Body of pancreas (tissue), 4 donors: ENCODE data around the gene PRR36. TPM values are rescaled to one million over a fixed set of nuclear protein-coding genes. Genes with fewer than 3 reads are reported as not detected.

Experiments used
- ATAC-seq: fragments of 150-250 bp; one replicate; pipeline ENCODE4 v1.9.1; 2016
- DNase-seq, 4 donors: peaks; one replicate each; pipeline ENCODE4 v3.0.0-alpha.2; 2019
- H3K27ac ChIP-seq, 4 donors: fragments of 200-600 bp; sonication (generic); 1 replicate in 3 of 4; 2 replicates in 1 of 4; pipeline versions ENCODE4 v1.5.1 to v1.6.1; 2016 to 2019; ENCODE audit warnings: mild to moderate bottlenecking in 1 of 4, mixed read lengths in 1 of 4, moderate library complexity in 1 of 4
- H3K27me3 ChIP-seq, 2 donors: fragments of 200-600 bp; sonication (generic); one replicate each; pipeline ENCODE4 v1.6.0; 2016; ENCODE audit warnings: mild to moderate bottlenecking in 1 of 2
- H3K36me3 ChIP-seq, 2 donors: fragments of 200-600 bp; sonication (generic); replicated peaks in 1 of 2; 2 replicates each; pipeline ENCODE4 v1.5.1; 2016; ENCODE audit warnings: low read depth in 2 of 2; ENCODE audit not compliant: insufficient read depth in 1 of 2
- H3K4me1 ChIP-seq: fragments of 200-600 bp; sonication (generic); one replicate; pipeline ENCODE4 v1.6.0; 2016
- H3K4me3 ChIP-seq, 2 donors: fragments of 200-600 bp; sonication (generic); 1 replicate in 1 of 2; 2 replicates in 1 of 2; pipeline ENCODE4 v1.5.1; 2016 to 2019
- H3K9me3 ChIP-seq, 3 donors: fragments of 200-600 bp; sonication (generic); 1 replicate in 2 of 3; 2 replicates in 1 of 3; pipeline ENCODE4 v1.5.1; 2016
- POLR2A ChIP-seq, 3 donors: fragments of 450-650 bp; IDR thresholded peaks; one replicate each; pipeline ENCODE4 v1.6.1; 2016; ENCODE audit warnings: antibody characterized with exemption in 3 of 3, mild to moderate bottlenecking in 2 of 3
- WGBS, 2 donors: methylation state at CpG; one replicate each; pipeline ENCODE4 v1.1.5; 2017; 5-methylcytosine and 5-hydroxymethylcytosine counted together
- intact Hi-C: fragments of 100-400 bp; cut with DNase I; formaldehyde crosslinking; loops from one replicate; pipeline ENCODE4 v1.15.1; 2023
- total RNA-seq, 2 donors: library from RNA; depleted of rRNA; stranded (reverse); fragments of >200 nt; gene quantifications; one replicate each; pipeline ENCODE4 v1.1.0, GENCODE V29; 2016
- TF ChIP-seq, protein P1 (sequence below), 7 experiments: fragments of 450-650 bp in 4 of 7; fragments of 200-600 bp in 3 of 7; sonication (generic) in 3 of 7; IDR thresholded peaks; one replicate each; pipeline ENCODE4 v1.5.1; 2016 to 2019; ENCODE audit warnings: antibody characterized with exemption in 7 of 7

PRR36 gene
- total RNA-seq, 2 donors from 2014 or later, result 1.0 to 12.9 TPM

DNA sequence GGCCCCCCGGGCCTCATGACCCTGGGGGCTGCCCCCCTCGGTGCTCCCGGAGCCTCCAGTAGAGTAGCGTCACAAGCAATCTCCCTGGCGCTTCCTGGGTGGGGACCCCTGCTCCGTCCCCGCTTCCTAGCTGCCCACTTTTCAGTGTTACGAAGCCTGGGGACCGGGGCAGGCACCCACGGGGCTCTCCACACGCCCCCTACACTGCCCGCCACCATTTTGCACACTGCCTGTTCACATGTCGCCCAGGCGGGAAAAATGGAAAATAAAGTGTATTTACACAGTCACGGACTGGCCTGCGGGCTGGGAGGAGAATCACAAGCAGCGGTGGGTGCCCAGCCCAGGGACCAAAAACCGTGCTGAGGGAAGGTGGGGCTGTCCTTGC lies 9.5 kb downstream of the PRR36 start:
- H3K9me3 ChIP-seq, result no peaks in the 10 kb centered on the region
- no peaks in the 10 kb centered on the region for H3K36me3 ChIP-seq
- no peak for DNase-seq
- intact Hi-C loops, result no loop called here
- TF ChIP-seq POLR2A (IDR thresholded peaks at IDR 0.05), result no peak
- TF ChIP-seq, protein P1, sequence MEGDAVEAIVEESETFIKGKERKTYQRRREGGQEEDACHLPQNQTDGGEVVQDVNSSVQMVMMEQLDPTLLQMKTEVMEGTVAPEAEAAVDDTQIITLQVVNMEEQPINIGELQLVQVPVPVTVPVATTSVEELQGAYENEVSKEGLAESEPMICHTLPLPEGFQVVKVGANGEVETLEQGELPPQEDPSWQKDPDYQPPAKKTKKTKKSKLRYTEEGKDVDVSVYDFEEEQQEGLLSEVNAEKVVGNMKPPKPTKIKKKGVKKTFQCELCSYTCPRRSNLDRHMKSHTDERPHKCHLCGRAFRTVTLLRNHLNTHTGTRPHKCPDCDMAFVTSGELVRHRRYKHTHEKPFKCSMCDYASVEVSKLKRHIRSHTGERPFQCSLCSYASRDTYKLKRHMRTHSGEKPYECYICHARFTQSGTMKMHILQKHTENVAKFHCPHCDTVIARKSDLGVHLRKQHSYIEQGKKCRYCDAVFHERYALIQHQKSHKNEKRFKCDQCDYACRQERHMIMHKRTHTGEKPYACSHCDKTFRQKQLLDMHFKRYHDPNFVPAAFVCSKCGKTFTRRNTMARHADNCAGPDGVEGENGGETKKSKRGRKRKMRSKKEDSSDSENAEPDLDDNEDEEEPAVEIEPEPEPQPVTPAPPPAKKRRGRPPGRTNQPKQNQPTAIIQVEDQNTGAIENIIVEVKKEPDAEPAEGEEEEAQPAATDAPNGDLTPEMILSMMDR (IDR thresholded peaks at IDR 0.05), result no peak
- WGBS, 2 donors, result 66 to 73% methylated on average over 13 to 14 of the region's 18 CpGs
- peaks cover 25% of the 10 kb centered on the region for H3K4me1 ChIP-seq
- no peak for ATAC-seq
- no peaks in the 10 kb centered on the region for H3K27me3 ChIP-seq
- no peak overlapping the region for H3K4me3 ChIP-seq
- H3K27ac ChIP-seq, result no peak overlapping the region

DNA sequence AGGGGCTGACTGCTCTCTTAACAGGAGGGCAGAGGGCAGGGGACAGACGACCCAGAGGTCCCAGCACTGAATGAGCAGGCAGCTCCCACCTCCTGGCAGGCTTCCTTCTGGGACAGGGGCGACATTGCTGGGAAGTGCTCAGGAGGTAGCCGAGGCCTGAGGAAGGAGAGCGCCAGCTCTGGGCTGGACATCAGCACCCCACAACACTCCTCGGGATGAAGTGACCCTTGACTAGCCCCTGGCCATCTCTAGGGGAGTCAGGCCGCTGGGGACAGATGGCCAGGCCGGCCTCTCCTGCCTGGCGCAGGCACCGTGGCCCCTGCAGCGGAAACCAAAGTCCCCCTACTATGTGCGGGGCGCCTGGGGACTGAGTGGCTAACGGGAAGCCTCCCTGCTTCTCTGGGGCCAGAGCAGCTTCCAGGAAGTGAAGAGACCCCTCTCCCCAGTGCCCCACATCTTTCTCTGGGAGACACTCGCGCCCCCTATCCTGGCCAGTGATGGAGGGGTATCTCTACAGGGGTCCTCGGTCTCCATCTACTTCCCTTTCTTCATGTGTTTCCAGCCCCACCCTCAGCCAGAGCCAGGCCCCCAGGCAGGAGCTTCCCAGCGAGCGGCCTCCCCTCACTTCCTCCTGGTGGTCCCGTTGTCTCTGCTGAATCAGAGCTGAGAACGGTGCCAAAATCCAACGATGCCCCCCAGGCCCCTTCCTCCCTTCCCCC lies 10.1 kb downstream of the PRR36 start:
- intact Hi-C loops, result no loop called here
- H3K27ac ChIP-seq, result no peak overlapping the region
- no peaks in the 10 kb centered on the region for H3K36me3 ChIP-seq
- no peak for TF ChIP-seq POLR2A (IDR thresholded peaks at IDR 0.05)
- TF ChIP-seq, protein P1 (IDR thresholded peaks at IDR 0.05), result no peak
- no peaks in the 10 kb centered on the region for H3K27me3 ChIP-seq
- ATAC-seq (no peak), DNase-seq (no peak)
- no peaks in the 10 kb centered on the region for H3K9me3 ChIP-seq
- H3K4me3 ChIP-seq, result no peak overlapping the region
- WGBS, 2 donors, result 73 to 85% methylated on average over 13 to 18 of the region's 21 CpGs
- H3K4me1 ChIP-seq, result peaks cover 19% of the 10 kb centered on the region

DNA sequence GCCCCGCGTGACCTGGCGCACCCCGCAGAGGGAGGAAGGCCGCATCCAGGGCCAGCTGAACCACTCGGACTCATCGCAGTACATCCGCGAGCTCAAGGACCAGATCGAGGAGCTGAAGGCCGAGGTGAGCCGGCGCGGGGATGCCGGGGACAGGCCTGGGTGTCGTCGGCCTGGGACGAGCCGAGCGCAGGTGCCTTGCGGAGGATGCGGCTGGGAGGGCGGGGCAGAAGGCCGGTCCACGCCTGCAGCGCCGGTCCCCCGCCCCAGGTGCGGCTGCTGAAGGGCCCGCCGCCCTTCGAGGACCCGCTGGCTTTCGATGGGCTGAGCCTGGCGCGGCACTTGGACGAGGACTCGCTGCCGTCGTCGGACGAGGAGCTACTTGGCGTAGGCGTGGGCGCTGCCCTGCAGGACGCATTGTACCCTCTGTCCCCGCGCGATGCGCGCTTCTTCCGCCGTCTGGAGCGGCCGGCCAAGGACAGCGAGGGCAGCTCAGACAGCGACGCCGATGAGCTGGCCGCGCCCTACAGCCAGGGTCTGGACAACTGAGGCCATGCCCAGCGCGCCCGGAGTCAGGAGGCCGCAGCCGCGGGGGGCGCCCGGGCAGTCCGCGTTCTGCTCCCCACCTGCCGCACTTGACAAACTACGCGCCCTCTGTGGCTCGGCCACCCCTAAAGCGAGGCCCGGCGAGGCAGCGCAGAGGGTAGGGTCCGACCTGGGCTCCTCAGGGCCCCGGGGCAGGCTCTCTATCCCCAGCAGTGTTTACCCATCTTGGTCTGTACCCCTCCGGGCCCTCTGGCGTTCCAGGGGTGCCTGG lies 10.8 kb downstream of the PRR36 start:
- Histone ChIP-seq H3K9me3 (no peaks in the 10 kb centered on the region), H3K4me3 (no peak overlapping the region), H3K27ac (no peak overlapping the region), H3K4me1 (peaks cover 12% of the 10 kb centered on the region), H3K27me3 (no peaks in the 10 kb centered on the region), H3K36me3 (no peaks in the 10 kb centered on the region)
- WGBS, 2 donors, result 81 to 90% methylated on average over 57 to 60 of the region's 83 CpGs
- intact Hi-C loops, result no loop called here
- no peak for TF ChIP-seq POLR2A (IDR thresholded peaks at IDR 0.05)
- TF ChIP-seq, protein P1 (IDR thresholded peaks at IDR 0.05), result no peak
- ATAC-seq (no peak), DNase-seq (no peak)

DNA sequence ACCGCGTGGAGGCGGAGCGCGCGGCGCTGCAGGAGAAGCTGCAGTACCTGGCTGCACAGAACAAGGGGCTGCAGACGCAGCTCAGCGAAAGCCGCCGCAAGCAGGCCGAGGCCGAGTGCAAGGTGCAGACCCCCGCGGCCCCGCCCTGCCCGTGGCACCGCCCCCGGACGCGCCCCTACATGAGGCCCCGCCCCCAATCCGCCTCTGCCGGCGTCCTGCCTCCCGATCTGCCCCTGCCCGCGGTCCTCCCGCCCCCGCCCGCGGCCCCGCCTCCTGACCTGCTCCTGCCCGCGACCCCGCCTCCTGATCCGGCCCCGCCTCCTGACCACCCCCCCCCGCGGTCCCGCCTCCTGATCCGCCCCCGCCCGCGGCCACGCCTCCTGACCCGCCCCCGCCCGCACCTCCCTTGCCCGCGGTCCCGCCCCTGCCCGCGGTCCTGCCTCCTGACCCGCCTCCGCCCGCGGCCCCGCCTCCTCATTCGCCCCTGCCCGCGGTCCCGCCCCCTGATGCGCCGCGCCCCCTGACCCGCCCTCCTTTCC lies 11.7 kb downstream of the PRR36 start:
- intact Hi-C loops, result no loop called here
- H3K9me3 ChIP-seq, result no peaks in the 10 kb centered on the region
- peaks cover 10% of the 10 kb centered on the region for H3K4me1 ChIP-seq
- ATAC-seq (peak; percentile 34), DNase-seq (peak; percentile 43 to 54 (median 52))
- no peak for TF ChIP-seq POLR2A (IDR thresholded peaks at IDR 0.05)
- TF ChIP-seq, protein P1 (IDR thresholded peaks at IDR 0.05), result no peak
- WGBS, 2 donors, result 40 to 42% methylated on average over 7 to 22 of the region's 67 CpGs
- H3K36me3 ChIP-seq, result no peaks in the 10 kb centered on the region
- H3K27ac ChIP-seq, result no peak overlapping the region
- no peaks in the 10 kb centered on the region for H3K27me3 ChIP-seq
- H3K4me3 ChIP-seq, result no peak overlapping the region
